C4-2B (cell line): ENCODE results near the gene C19orf12.

Source experiments
- ZFX ChIP-seq: fragments of 450-650 bp; IDR thresholded peaks from 2 replicates; pipeline ENCODE4 v1.6.1; 2017
- TF ChIP-seq, protein P1 (sequence below): fragments of 450-650 bp; conservative IDR thresholded peaks from 2 replicates; pipeline ENCODE4 v1.5.1; 2017; ENCODE audit warnings: mild to moderate bottlenecking

- TF ChIP-seq, protein P1, sequence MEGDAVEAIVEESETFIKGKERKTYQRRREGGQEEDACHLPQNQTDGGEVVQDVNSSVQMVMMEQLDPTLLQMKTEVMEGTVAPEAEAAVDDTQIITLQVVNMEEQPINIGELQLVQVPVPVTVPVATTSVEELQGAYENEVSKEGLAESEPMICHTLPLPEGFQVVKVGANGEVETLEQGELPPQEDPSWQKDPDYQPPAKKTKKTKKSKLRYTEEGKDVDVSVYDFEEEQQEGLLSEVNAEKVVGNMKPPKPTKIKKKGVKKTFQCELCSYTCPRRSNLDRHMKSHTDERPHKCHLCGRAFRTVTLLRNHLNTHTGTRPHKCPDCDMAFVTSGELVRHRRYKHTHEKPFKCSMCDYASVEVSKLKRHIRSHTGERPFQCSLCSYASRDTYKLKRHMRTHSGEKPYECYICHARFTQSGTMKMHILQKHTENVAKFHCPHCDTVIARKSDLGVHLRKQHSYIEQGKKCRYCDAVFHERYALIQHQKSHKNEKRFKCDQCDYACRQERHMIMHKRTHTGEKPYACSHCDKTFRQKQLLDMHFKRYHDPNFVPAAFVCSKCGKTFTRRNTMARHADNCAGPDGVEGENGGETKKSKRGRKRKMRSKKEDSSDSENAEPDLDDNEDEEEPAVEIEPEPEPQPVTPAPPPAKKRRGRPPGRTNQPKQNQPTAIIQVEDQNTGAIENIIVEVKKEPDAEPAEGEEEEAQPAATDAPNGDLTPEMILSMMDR, result no peak
- TF ChIP-seq ZFX, result no peak
These were observed 34.9 kb upstream of the C19orf12 start for GRCh38 chr19:29750001-29750400.
